ENCODE results near the gene TNS1.
A peak's percentile ranks its signal among the peaks of the same experiment; 100 is the strongest.

TNS1 gene

GRCh38 chr2:217775920-217776503, 226.8 kb downstream of the TNS1 start:
- DNase-seq (ENCODE audit: low read depth): no peak

GRCh38 chr2:217774232-217774631, 228.6 kb downstream of the TNS1 start:
- DNase-seq (ENCODE audit: low read depth): no peak

DNA sequence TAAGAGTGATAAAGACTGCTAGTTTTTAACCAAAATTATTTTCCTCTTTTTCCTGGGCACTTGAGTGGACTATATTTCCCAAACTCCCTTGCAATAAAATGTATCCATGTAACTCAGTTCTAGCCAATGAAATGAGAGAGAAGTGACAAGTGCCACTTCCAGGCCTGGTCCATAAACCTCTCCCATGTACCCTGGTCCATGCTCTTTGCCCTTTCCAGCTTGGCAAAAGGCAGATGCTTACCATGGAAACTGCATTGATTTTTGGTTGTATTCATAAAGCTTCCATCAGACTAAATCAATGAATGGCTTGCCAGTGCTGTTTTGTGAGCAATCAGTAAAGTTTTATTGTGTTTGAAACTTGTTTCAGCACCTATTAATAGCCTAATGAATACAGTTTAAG, 229.3 kb downstream of the TNS1 start:
- no peak for DNase-seq (ENCODE audit: low read depth)

GRCh38 chr2:217766356-217766755, 236.4 kb downstream of the TNS1 start:
- no peak for DNase-seq (ENCODE audit: low read depth)

DNA sequence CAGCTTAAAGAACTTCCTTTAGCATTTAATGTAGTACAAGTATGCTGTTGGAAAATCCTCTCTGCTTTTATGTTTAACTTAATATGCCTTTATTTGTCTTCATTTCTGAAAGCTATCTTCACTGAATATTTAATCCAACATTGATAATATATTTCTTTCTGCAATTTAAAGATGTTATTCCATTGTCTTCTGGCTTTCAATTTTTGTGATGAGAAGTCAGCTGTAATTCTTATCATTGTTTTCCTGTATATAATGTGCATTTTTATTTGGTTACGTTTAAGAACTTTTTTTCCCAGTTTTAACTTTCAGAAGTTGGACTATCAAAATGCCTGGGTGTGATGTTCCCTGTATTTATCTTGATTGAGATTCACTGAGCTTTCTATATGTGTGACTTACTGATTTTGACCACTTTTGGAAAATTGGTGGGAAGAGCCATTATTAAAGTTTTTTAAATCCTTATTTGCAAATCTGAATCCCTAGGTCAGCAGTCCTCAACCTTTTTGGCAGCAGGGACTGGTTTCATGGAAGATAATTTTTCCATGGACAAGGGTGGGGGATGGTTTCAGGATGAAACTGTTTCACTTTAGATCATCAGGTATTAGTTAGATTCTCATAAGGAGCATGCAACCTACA, 241.0 kb downstream of the TNS1 start:
- DNase-seq (ENCODE audit: low read depth): no peak

DNA sequence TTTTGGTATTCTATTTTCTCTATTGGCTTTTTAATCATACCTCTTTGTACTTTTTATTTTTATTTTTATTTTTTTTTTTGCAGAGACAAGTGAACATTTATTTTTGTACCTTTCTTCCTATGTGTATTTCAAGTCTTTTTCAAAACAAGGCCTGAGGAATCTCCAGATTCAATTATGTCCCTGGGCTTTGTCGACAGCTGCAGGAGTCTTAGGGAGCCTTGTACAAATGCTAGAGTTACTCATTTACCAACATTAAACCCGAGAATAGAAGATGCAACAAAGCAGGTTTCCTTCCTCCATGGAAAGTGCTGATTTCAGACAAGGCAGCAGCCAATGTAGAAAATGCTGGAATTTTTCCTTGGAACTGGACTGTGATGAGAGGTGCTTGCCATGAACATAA, 242.8 kb downstream of the TNS1 start:
- DNase-seq (ENCODE audit: low read depth): no peak

- no peak for DNase-seq (ENCODE audit: low read depth)
Measured at GRCh38 chr2:217757108-217757463, 245.7 kb downstream of the TNS1 start.

DNA sequence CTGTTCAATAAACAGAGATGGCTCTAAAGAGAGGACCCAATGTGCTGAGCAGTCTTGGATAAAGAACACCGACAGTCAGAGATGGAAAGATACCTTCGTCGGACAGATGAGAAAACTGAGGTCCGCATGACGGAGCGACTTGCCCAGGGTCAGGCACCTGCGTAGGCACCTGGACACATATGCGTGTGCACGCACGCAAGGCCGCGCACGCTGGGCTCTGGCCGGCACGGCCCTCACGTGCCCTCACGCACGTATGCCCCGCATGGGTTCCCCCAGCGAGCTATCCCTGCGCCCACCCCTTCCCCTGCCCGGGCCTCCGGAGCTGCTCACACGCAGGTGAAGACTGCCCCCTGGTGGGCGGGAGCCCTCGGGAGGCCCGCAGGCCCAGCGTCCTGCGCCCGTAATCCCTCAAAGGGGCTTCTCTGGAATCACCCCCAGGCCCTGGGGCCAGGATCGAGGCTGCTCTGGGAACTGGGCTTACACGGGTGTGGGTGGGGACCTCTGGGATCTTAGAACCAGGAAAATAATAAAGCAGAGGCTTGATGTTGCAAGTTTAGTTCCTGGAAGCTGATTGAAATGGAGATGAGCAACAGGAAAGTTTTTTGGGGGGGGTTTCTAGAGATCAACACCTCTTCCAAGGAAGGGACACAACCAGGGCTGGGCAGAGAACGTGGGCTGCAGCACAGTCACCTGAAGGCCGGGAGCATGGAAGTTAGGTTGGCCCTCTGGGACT, 246.3 kb downstream of the TNS1 start:
- DNase-seq (ENCODE audit: low read depth): peak; percentile 44

- no peak for DNase-seq (ENCODE audit: low read depth)
Measured at GRCh38 chr2:217755027-217755745, 247.6 kb downstream of the TNS1 start.

GRCh38 chr2:217753460-217754200, 249.2 kb downstream of the TNS1 start:
- no peak for DNase-seq (ENCODE audit: low read depth)

DNA sequence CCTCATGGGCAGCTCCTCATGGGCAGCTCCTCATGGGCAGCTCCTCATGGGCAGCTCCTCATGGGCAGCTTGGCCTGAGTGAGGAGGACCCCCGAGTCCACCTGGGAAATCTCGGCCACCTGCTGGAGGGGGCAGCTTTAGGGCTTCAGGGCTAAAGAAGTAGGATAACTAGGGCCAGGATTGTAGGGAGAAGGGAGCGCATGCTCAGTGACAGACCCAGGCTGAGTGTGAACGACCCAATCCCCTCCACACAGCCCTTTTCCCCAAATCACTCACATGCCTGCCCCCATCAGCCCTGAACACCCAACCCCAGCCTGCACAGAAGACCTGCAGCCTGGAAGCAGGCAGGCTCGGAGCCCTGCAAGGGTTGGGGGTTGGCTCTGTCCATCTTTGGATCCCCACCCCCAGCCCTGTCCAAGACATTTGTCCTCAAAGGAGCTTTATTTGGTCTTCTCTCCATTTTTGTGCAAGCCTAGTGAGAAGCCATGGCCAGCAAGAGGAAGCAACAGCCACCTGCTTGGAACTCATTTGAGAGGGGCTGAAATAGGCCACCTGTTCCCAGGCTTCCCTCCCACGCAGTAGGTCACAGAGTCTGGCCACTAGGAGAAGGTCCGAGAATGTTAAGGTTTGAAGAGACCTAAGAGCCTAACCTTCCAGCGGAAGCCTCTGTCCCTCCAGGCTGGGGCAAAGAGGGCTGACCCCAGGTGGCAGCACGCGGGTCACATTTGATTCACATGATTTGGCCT, 249.9 kb downstream of the TNS1 start:
- no peak for DNase-seq (ENCODE audit: low read depth)

- no peak for DNase-seq (ENCODE audit: low read depth)
Measured at GRCh38 chr2:217751952-217752351, 250.8 kb downstream of the TNS1 start.

DNA sequence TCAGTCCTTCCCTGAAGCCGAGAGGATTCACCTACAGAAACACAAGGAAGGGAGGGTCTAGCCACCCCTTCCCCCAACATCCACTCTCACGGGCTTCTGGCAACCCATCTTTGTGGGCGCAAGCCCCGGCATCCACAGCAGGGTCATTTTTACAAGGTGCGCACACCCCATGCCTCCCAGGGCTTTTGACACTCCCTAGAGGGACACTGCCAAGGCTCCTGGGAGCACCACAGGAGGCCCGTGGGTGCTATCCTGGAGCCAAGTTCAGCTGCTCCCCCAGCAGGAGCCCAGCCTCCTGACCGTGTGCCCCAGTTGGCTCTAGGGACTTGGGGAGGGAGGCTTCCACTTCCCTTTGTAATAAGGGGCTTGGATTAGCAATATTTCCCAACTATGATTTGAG, 251.6 kb downstream of the TNS1 start:
- no peak for DNase-seq (ENCODE audit: low read depth)

Data from stimulated activated CD8-positive, alpha-beta memory T cell treated with anti-CD3 and anti-CD28 coated beads, Interleukin-12 subunit alpha, Interleukin-12 subunit beta, amount 100 ng/mL, for 1 hour (primary cell).